Measurements from ENCODE around the gene OLFM1. TPM values are rescaled to one million over a fixed set of nuclear protein-coding genes. Genes with fewer than 3 reads are reported as not detected.

OLFM1 gene
- total and polyA plus RNA-seq, 2 of the 4 experiments (the other 2 are of a cell fraction): 0.36 to 0.38 TPM

- in situ Hi-C loops (cut with MboI; ENCODE audit: low sequenced_read_pairs) (no loop called here), intact Hi-C loops (cut with micrococcal nuclease) (no loop called here), dilution Hi-C loops (cut with HindIII; ENCODE audit: low sequenced_read_pairs, unreplicated experiment) (no loop called here)
- H3K36me3 ChIP-seq (ENCODE audit: control insufficient read depth, insufficient read depth, low read length): no peaks in the 10 kb centered on the region
- H4K5ac ChIP-seq (ENCODE audit: low read depth, low read length): no peak overlapping the region
- H3K4me3 ChIP-seq (ENCODE audit: insufficient read depth, low read depth, low read length): peak overlapping the region; percentile 18; the same call in 1 of the 2 replicates
- no peak overlapping the region for H4K91ac ChIP-seq (ENCODE audit: insufficient read depth, low read depth, low read length)
- no peak overlapping the region for H3K4ac ChIP-seq (ENCODE audit: low read depth, low read length)
- H3K9me1 ChIP-seq (ENCODE audit: insufficient read depth, low read length): no peaks in the 10 kb centered on the region
- H2AK5ac ChIP-seq (ENCODE audit: low read depth, low read length): no peak overlapping the region
- CTCF ChIA-PET: no interaction called here
- no peak overlapping the region for H3K27ac ChIP-seq (ENCODE audit: insufficient read depth, low read length)
- H3K14ac ChIP-seq (replicated peaks; ENCODE audit: low read depth, low read length): no peak overlapping the region
- no peaks in the 10 kb centered on the region for H3K4me1 ChIP-seq (ENCODE audit: control insufficient read depth, insufficient read depth, low read length)
- no peak overlapping the region for H3K23ac ChIP-seq (ENCODE audit: low read depth, low read length)
- TF ChIP-seq RFX5 (IDR thresholded peaks at IDR 0.05; ENCODE audit: low read depth, low read length) (no peak), FOS (IDR thresholded peaks at IDR 0.05; ENCODE audit: low read depth, low read length) (no peak), CEBPB (IDR thresholded peaks at IDR 0.05; ENCODE audit: low read depth, low read length) (no peak), CHD1 (IDR thresholded peaks at IDR 0.05; ENCODE audit: low read depth, low read length) (no peak), RCOR1 (IDR thresholded peaks at IDR 0.05; ENCODE audit: insufficient replicate concordance, low read length) (no peak), SMC3 (IDR thresholded peaks at IDR 0.05; ENCODE audit: low read depth, low read length) (no peak), MAFK (IDR thresholded peaks at IDR 0.05; ENCODE audit: low read depth, low read length) (no peak), CTCF (conservative IDR thresholded peaks at IDR 0.05; ENCODE audit: low read depth, low read length) (no peak), NFE2L2 (IDR thresholded peaks at IDR 0.05; ENCODE audit: low read depth, low read length) (no peak), MAZ (IDR thresholded peaks at IDR 0.05; ENCODE audit: borderline replicate concordance, low read depth, low read length) (no peak), POLR2A (IDR thresholded peaks at IDR 0.05; ENCODE audit: low read depth, low read length) (no peak), RAD21 (IDR thresholded peaks at IDR 0.05; ENCODE audit: low read length) (no peak)
- TF ChIP-seq, protein P1, sequence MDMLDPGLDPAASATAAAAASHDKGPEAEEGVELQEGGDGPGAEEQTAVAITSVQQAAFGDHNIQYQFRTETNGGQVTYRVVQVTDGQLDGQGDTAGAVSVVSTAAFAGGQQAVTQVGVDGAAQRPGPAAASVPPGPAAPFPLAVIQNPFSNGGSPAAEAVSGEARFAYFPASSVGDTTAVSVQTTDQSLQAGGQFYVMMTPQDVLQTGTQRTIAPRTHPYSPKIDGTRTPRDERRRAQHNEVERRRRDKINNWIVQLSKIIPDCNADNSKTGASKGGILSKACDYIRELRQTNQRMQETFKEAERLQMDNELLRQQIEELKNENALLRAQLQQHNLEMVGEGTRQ (IDR thresholded peaks at IDR 0.05; ENCODE audit: low read depth, low read length): no peak
- TF ChIP-seq, protein P2, sequence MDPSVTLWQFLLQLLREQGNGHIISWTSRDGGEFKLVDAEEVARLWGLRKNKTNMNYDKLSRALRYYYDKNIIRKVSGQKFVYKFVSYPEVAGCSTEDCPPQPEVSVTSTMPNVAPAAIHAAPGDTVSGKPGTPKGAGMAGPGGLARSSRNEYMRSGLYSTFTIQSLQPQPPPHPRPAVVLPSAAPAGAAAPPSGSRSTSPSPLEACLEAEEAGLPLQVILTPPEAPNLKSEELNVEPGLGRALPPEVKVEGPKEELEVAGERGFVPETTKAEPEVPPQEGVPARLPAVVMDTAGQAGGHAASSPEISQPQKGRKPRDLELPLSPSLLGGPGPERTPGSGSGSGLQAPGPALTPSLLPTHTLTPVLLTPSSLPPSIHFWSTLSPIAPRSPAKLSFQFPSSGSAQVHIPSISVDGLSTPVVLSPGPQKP (IDR thresholded peaks at IDR 0.05; ENCODE audit: borderline replicate concordance, low read depth, low read length): no peak
- H3K9ac ChIP-seq (ENCODE audit: low read depth, low read length): no peak overlapping the region
- no peak overlapping the region for H2AK9ac ChIP-seq (replicated peaks; ENCODE audit: low read depth, low read length, poor library complexity)
- peaks cover 16% of the 10 kb centered on the region for H3K27me3 ChIP-seq (ENCODE audit: control insufficient read depth, insufficient read depth, low read length)
- no peak overlapping the region for H2BK20ac ChIP-seq (ENCODE audit: low read depth, low read length)
- ATAC-seq (ENCODE audit: low read depth): peak; percentile 44
- no peak overlapping the region for H2BK5ac ChIP-seq (ENCODE audit: low read depth, low read length, poor library complexity, severe bottlenecking)
- H3K56ac ChIP-seq (ENCODE audit: extremely low read depth, insufficient read depth, low read length): no peak overlapping the region
- no peak overlapping the region for H2BK120ac ChIP-seq (ENCODE audit: low read depth, low read length)
- H2BK15ac ChIP-seq (ENCODE audit: low read depth, low read length): no peak overlapping the region
- no peak overlapping the region for H3K4me2 ChIP-seq (ENCODE audit: low read depth, low read length)
- no peak overlapping the region for H2AFZ ChIP-seq (replicated peaks; ENCODE audit: low read length, poor library complexity)
- H3K79me1 ChIP-seq (ENCODE audit: low read depth in 1 of 2, low read length in 2 of 2): no peaks in the 10 kb centered on the region
- no peaks in the 10 kb centered on the region for H4K20me1 ChIP-seq (ENCODE audit: insufficient read depth, low read length)
- POLR2A ChIA-PET (ENCODE audit: unreplicated experiment): no interaction called here
- DNase-seq: no peak
- BruUV-seq (replicated peaks): no TSS peak
- H3K9me3 ChIP-seq (ENCODE audit: control insufficient read depth, insufficient read depth, low read length): no peaks in the 10 kb centered on the region
- 4% methylated on average over 19 of the region's 90 CpGs; no CpG with 5 or more reads in 1 of the 2 experiments for WGBS, 2 experiments (ENCODE audit: extremely low coverage in 2 of 2, insufficient read length in 1 of 2)
- no peak overlapping the region for H3K18ac ChIP-seq (ENCODE audit: low read depth, low read length)
- no peak overlapping the region for H4K8ac ChIP-seq (ENCODE audit: low read depth in 2 of 2, low read length in 2 of 2)
These were observed 12.0 kb upstream of the OLFM1 start for GRCh38 chr9:135075234-135076142.

All from IMR-90 (cell line).